RWPE2 (cell line): Measurements from ENCODE around the gene VANGL2.

Experiments used
- ATAC-seq: fragments of 200-7000 bp; cut with Tn5 transposase; 3 replicates; pipeline ENCODE4 v1.9.1; 2021; ENCODE audit warnings: low read depth
- DNase-seq: peaks from one replicate; pipeline ENCODE4 v3.0.0-alpha.2; 2020; ENCODE audit warnings: low spot score
- H3K27ac ChIP-seq: fragments of 450-650 bp; 2 replicates; pipeline ENCODE4 v1.5.1; 2017; ENCODE audit warnings: mild to moderate bottlenecking; ENCODE audit not compliant: poor library complexity, severe bottlenecking
- H3K27me3 ChIP-seq: fragments of 250-450 bp; sonication (Bioruptor Pico); 2 replicates; pipeline ENCODE4 v1.5.1; 2021; ENCODE audit warnings: mild to moderate bottlenecking, moderate library complexity; ENCODE audit not compliant: insufficient read depth, poor library complexity, severe bottlenecking
- H3K36me3 ChIP-seq: fragments of 250-450 bp; sonication (Bioruptor Pico); 2 replicates; pipeline ENCODE4 v1.5.1; 2020; ENCODE audit warnings: low read depth, mild to moderate bottlenecking, moderate library complexity
- H3K4me1 ChIP-seq: fragments of 250-450 bp; sonication (Bioruptor Pico); 2 replicates; pipeline ENCODE4 v1.5.1; 2021; ENCODE audit warnings: mild to moderate bottlenecking, moderate library complexity; ENCODE audit not compliant: insufficient read depth, poor library complexity, severe bottlenecking
- H3K4me3 ChIP-seq: fragments of 250-450 bp; sonication (Bioruptor Pico); 2 replicates; pipeline ENCODE4 v1.5.1; 2021; ENCODE audit warnings: mild to moderate bottlenecking, moderate library complexity; ENCODE audit not compliant: severe bottlenecking
- H3K9me3 ChIP-seq: fragments of 250-450 bp; sonication (Bioruptor Pico); 2 replicates; pipeline ENCODE4 v1.5.1; 2021; ENCODE audit warnings: mild to moderate bottlenecking, moderate library complexity; ENCODE audit not compliant: severe bottlenecking
- CTCF ChIP-seq: fragments of 450-650 bp; IDR thresholded peaks from one replicate; pipeline ENCODE4 v1.5.1; 2017; ENCODE audit warnings: mild to moderate bottlenecking, moderate library complexity; ENCODE audit not compliant: poor library complexity, severe bottlenecking

VANGL2 gene

GRCh38 chr1:160361814-160362167 lies 38.6 kb upstream of the VANGL2 start:
- Histone ChIP-seq H3K27me3 (no peaks in the 10 kb centered on the region), H3K4me1 (no peaks in the 10 kb centered on the region)

GRCh38 chr1:160362168-160362957 lies 38.0 kb upstream of the VANGL2 start:
- H3K36me3 ChIP-seq = peaks cover 14% of the 10 kb centered on the region
- DNase-seq (no peak), ATAC-seq (no peak)
- H3K9me3 ChIP-seq = no peaks in the 10 kb centered on the region
- no peaks in the 10 kb centered on the region for H3K4me1 ChIP-seq
- TF ChIP-seq CTCF = no peak
- H3K27me3 ChIP-seq = no peaks in the 10 kb centered on the region
- H3K27ac ChIP-seq = no peak overlapping the region
- no peak overlapping the region for H3K4me3 ChIP-seq

More at GRCh38 chr1:160361814-160362167, 38.6 kb upstream of the VANGL2 start:
- no peak overlapping the region for H3K4me3 ChIP-seq
- no peaks in the 10 kb centered on the region for H3K9me3 ChIP-seq
- H3K27ac ChIP-seq = no peak overlapping the region
- DNase-seq (no peak), ATAC-seq (no peak)
- H3K36me3 ChIP-seq = peaks cover 18% of the 10 kb centered on the region
- TF ChIP-seq CTCF = no peak

- no peak overlapping the region for H3K27ac ChIP-seq
- peaks cover 8% of the 10 kb centered on the region for H3K36me3 ChIP-seq
- DNase-seq (no peak), ATAC-seq (no peak)
- no peaks in the 10 kb centered on the region for H3K4me1 ChIP-seq
- H3K9me3 ChIP-seq = no peaks in the 10 kb centered on the region
- no peaks in the 10 kb centered on the region for H3K27me3 ChIP-seq
- no peak for TF ChIP-seq CTCF
- no peak overlapping the region for H3K4me3 ChIP-seq
Observed at GRCh38 chr1:160363010-160363409, 37.4 kb upstream of the VANGL2 start.

- no peak overlapping the region for H3K4me3 ChIP-seq
- H3K9me3 ChIP-seq = no peaks in the 10 kb centered on the region
- no peak for ATAC-seq
- H3K27ac ChIP-seq = no peak overlapping the region
- H3K4me1 ChIP-seq = no peaks in the 10 kb centered on the region
- H3K36me3 ChIP-seq = peaks cover 5% of the 10 kb centered on the region
- no peak for DNase-seq
- no peaks in the 10 kb centered on the region for H3K27me3 ChIP-seq
- no peak for TF ChIP-seq CTCF
Observed at GRCh38 chr1:160363951-160364735, 36.2 kb upstream of the VANGL2 start.
